Progenitor cell of endocrine pancreas (in vitro differentiated cells): ENCODE results near the gene CTAGE9. TPM values are rescaled to one million over a fixed set of nuclear protein-coding genes. Genes with fewer than 3 reads are reported as not detected.

Experiments
- DNase-seq: peaks from one replicate; pipeline ENCODE4 v3.0.0; 2021; ENCODE audit warnings: low spot score; ENCODE audit not compliant: unreplicated experiment
- H3K27ac Mint-ChIP-seq: 2 replicates; pipeline ENCODE4 v1.8.0; 2021; ENCODE audit warnings: mild to moderate bottlenecking, moderate library complexity, mixed read lengths
- H3K27me3 Mint-ChIP-seq: 2 replicates; pipeline ENCODE4 v1.8.0; 2021; ENCODE audit warnings: mixed read lengths
- H3K36me3 Mint-ChIP-seq: 2 replicates; pipeline ENCODE4 v1.8.0; 2022; ENCODE audit warnings: mixed read lengths; ENCODE audit not compliant: insufficient read depth
- H3K4me1 Mint-ChIP-seq: 2 replicates; pipeline ENCODE4 v1.8.0; 2021; ENCODE audit warnings: low read depth, mixed read lengths
- H3K4me3 Mint-ChIP-seq: 2 replicates; pipeline ENCODE4 v1.8.0; 2021; ENCODE audit warnings: low read depth, mild to moderate bottlenecking, moderate library complexity, mixed read lengths
- H3K9me3 Mint-ChIP-seq: 2 replicates; pipeline ENCODE4 v1.8.0; 2021; ENCODE audit warnings: low read depth, mixed read lengths
- total RNA-seq: library from RNA; stranded (reverse); gene quantifications from 2 replicates; pipeline ENCODE4 v1.2.1, GENCODE V29; 2021
- TF ChIP-seq, protein P1 (sequence below): fragments of 200-600 bp; sonication (generic); IDR thresholded peaks from one replicate; pipeline ENCODE4 v1.5.0; 2021; ENCODE audit warnings: antibody characterized with exemption, mild to moderate bottlenecking; ENCODE audit not compliant: unreplicated experiment

The CTAGE9 gene
- total RNA-seq, 1 donor from 2014 or later, result not detected

DNA sequence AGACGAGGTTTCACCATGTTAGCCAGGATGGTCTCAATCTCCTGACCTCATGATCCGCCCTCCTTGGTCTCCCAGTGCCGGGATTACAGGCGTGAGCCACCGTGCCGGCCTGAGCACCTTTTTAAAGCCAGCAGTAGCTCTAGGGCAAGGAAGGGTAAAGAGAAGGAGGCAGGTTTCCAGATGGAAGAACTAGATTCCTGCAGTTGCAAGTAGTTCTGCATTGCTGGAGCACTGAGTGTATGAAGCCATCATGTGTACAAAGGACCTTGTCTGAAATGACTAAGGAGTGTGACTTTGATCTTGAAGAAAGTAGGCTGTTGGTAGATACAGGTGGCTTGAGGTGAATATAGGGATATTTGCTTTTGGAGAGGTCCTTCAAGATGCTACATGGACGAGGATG is 13.9 kb downstream of the CTAGE9 start:
- Mint-ChIP-seq H3K36me3 (no peaks in the 10 kb centered on the region), H3K4me1 (no peaks in the 10 kb centered on the region), H3K4me3 (no peak overlapping the region), H3K27me3 (no peaks in the 10 kb centered on the region), H3K9me3 (no peaks in the 10 kb centered on the region), H3K27ac (no peak overlapping the region)
- TF ChIP-seq, protein P1, sequence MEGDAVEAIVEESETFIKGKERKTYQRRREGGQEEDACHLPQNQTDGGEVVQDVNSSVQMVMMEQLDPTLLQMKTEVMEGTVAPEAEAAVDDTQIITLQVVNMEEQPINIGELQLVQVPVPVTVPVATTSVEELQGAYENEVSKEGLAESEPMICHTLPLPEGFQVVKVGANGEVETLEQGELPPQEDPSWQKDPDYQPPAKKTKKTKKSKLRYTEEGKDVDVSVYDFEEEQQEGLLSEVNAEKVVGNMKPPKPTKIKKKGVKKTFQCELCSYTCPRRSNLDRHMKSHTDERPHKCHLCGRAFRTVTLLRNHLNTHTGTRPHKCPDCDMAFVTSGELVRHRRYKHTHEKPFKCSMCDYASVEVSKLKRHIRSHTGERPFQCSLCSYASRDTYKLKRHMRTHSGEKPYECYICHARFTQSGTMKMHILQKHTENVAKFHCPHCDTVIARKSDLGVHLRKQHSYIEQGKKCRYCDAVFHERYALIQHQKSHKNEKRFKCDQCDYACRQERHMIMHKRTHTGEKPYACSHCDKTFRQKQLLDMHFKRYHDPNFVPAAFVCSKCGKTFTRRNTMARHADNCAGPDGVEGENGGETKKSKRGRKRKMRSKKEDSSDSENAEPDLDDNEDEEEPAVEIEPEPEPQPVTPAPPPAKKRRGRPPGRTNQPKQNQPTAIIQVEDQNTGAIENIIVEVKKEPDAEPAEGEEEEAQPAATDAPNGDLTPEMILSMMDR, result no peak
- no peak for DNase-seq

- Mint-ChIP-seq H3K9me3 (no peaks in the 10 kb centered on the region), H3K4me1 (no peaks in the 10 kb centered on the region), H3K27ac (no peak overlapping the region), H3K27me3 (no peaks in the 10 kb centered on the region), H3K4me3 (no peak overlapping the region), H3K36me3 (no peaks in the 10 kb centered on the region)
- TF ChIP-seq, protein P1, result peak; percentile 85
- peak; percentile 49 for DNase-seq
Measured at GRCh38 chr6:131694832-131695426, 15.9 kb downstream of the CTAGE9 start.

- Mint-ChIP-seq H3K4me1 (no peaks in the 10 kb centered on the region), H3K27ac (no peak overlapping the region), H3K27me3 (peaks cover 5% of the 10 kb centered on the region), H3K36me3 (no peaks in the 10 kb centered on the region), H3K9me3 (no peaks in the 10 kb centered on the region), H3K4me3 (no peak overlapping the region)
- DNase-seq, result no peak
- TF ChIP-seq, protein P1, result no peak
Measured at GRCh38 chr6:131693384-131693783, 17.4 kb downstream of the CTAGE9 start.

- no peaks in the 10 kb centered on the region for H3K4me1 Mint-ChIP-seq
- TF ChIP-seq, protein P1, result no peak
- no peaks in the 10 kb centered on the region for H3K36me3 Mint-ChIP-seq
- H3K27ac Mint-ChIP-seq, result no peak overlapping the region
- H3K9me3 Mint-ChIP-seq, result no peaks in the 10 kb centered on the region
- H3K27me3 Mint-ChIP-seq, result peaks cover 5% of the 10 kb centered on the region
- DNase-seq, result no peak
- H3K4me3 Mint-ChIP-seq, result no peak overlapping the region
Measured at GRCh38 chr6:131692589-131692988, 18.2 kb downstream of the CTAGE9 start.

GRCh38 chr6:131692031-131692430 is 18.8 kb downstream of the CTAGE9 start:
- H3K9me3 Mint-ChIP-seq, result no peaks in the 10 kb centered on the region
- no peaks in the 10 kb centered on the region for H3K4me1 Mint-ChIP-seq
- no peak for DNase-seq
- no peaks in the 10 kb centered on the region for H3K36me3 Mint-ChIP-seq
- TF ChIP-seq, protein P1, result no peak
- no peak overlapping the region for H3K27ac Mint-ChIP-seq
- no peak overlapping the region for H3K4me3 Mint-ChIP-seq
- peaks cover 5% of the 10 kb centered on the region for H3K27me3 Mint-ChIP-seq
